Hematopoietic multipotent progenitor cell treated with erythropoietin and hydrocortisone succinate and interleukin-3 and kit ligand, for 8 days (in vitro differentiated cells): Measurements from ENCODE around the gene NUDT3.
A peak's percentile ranks its signal among the peaks of the same experiment; 100 is the strongest.
"Not testable (repeated sequence)": the region's sequence is repeated elsewhere in the genome, so short reads cannot be mapped to it uniquely, and the experiment has no call there.

ENCODE experiments used
- DNase-seq: peaks from one replicate; pipeline ENCODE4 v3.0.0-alpha.2; 2015

Gene NUDT3

DNA sequence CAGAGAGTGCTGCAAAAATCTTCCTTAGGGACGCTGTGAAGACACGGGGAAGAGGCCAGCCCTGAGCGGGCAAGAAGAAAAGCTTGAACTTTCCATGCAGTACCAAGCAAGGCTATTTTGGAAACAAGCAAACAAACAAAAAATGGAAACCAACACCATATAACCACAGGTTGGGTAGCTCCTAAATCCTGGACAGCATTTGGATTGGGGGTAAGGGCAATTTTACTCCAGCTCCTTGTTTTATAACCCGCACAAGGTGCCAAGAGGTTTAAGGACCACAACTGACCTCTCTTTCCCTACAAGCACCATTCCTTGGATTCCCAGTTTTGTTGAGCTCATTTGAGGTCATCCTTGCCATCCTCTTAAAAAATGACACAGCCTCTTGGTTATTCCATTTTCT lies 112.3 kb downstream of the NUDT3 start:
- no peak for DNase-seq

DNA sequence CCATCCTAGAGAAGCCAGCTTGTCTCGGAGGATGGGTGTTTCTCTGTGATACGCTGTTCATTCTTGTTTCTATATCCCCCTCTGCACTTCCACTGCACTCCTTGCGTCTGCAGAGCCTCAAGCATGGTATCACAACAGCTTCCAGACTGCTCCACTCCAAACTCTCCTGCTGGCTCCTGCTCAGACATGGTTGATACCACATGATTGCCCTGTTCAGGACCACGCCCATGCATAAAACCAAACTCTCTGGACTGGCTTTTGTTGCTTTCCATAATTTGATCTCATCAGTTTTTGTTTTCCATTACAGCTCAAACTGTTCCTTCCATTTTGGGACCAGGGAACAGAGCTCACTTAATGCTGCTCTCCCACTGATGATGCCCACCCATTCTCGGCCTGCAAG lies 113.6 kb downstream of the NUDT3 start:
- DNase-seq: no peak

DNA sequence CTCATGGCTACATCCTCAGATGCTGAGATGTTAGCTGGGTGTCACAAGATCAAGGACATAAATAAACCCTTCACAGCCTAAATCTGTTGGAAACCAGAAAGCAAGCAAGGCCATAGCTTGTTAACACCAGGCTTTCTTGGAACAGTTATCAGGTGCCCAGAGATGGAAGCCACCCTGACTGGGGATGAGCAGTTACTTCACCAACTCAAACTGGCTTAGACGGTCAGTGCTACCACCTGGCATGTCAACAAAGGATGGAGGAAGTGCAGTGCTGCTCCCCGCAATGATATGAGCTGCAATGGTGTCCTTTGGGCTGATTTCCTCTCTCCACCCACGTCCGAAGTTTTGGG lies 114.7 kb downstream of the NUDT3 start:
- no peak for DNase-seq

DNA sequence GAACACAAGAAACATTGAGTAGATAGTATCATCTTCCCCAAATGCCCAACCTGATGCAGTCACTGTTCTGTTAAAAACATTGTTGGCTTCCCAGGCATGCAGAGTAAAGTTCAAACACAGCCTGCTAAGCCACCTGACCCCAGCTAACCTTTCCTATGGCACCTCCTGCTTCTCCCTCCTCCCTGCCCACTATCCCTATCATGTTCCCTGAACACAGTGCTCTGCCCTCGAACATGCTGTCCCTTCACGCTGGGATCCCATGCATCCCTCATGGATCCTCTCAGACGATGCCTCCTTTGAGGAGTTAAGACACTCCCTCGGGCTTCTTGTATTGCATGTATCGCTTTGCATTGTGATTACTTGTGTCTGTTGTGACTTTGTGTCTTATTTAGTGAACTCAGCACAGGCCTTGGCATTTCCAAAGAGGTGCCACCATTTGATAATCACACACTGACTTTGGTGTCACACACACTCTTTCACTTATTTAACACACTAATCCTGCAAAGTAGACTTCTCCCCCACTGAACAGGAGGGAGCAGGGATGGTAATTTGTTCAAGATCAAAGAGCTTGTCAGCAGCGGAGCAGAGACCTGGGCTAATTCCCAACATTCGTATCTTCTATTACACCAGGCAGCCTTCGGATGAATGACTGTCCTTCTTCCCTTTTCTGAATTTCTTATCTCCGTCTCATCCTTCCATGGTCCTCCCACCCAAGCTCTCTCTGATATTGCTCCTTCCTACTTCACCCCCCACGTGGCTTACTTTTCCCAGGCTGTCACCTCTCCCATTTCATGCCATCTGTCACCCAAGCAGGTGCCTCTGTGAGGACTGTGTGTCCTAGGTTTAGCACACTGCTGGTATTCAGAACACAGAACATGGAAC lies 115.3 kb downstream of the NUDT3 start:
- DNase-seq: no peak

DNA sequence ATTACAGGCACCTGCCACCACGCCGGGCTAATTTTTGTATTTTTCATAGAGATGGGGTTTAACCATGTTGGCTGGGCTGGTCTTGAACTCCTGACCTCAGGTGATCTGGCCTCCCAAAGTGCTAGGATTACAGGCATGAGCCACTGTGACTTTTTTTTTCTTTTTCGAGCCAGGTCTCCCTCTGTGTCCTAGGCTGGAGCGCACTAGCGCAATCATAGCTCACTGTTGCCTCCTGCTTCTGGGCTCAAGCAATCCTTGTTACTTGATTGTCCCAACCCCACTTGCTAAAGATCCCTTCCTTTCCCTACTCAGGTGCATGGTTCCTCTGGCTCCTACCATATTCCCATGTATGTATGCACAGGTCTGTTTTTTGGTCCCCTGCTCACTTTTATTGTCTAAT lies 116.3 kb downstream of the NUDT3 start:
- DNase-seq: no peak

GRCh38 chr6:34275128-34275804 lies 117.2 kb downstream of the NUDT3 start:
- DNase-seq: no peak

GRCh38 chr6:34274129-34274528 lies 118.3 kb downstream of the NUDT3 start:
- DNase-seq: no peak

DNA sequence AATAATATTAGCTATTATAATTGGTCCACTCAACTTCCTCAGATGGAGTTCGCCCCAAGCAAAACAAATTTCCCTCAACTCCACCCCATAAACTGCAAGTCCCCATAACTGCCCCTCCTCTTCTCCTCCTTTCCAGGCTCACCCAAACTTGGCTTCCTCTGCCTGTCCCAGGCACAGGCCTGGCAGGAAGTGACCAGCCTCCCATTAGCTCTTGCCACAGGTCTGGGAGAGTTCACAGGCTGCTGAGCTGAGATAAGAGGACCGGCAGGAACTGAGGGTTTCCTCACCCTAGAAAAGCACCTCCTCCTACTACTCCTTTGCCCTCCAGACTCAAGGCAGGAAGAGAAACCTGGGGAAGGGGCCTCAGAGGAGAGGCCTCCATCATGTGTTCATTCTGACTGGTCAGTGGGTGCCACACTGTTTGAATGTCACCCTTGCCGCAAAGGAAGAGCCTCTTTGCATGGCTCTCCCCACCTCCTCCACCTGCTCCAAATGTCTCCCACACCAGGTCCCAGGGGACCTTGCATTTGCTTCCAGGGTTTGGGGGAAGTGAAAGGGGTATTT lies 119.1 kb downstream of the NUDT3 start:
- peak; percentile 96 for DNase-seq

- DNase-seq: no peak
Measured at GRCh38 chr6:34272013-34272926, 120.2 kb downstream of the NUDT3 start.

GRCh38 chr6:34269658-34270341 lies 122.7 kb downstream of the NUDT3 start:
- DNase-seq: not testable (repeated sequence)

- not testable (repeated sequence) for DNase-seq
Measured at GRCh38 chr6:34269132-34269531, 123.3 kb downstream of the NUDT3 start.

DNA sequence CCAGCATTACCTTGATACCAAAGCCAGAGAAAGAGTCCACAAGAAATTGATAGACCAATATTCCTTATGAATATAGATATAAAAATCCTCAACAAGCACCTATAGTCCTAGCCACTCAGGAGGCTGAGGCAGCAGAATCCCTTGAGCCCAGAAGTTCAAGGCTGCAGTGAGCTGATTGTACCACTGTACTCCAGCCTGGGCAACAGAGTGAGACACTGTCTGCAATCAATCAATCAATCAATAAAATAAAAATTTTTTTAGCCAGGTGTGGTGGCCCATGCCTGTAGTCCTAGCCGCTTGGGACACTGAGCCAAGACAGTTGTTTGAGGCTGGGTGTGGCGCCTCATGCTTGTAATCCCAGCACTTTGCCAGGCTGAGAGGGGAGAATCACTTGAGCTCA lies 124.7 kb downstream of the NUDT3 start:
- DNase-seq: no peak

DNA sequence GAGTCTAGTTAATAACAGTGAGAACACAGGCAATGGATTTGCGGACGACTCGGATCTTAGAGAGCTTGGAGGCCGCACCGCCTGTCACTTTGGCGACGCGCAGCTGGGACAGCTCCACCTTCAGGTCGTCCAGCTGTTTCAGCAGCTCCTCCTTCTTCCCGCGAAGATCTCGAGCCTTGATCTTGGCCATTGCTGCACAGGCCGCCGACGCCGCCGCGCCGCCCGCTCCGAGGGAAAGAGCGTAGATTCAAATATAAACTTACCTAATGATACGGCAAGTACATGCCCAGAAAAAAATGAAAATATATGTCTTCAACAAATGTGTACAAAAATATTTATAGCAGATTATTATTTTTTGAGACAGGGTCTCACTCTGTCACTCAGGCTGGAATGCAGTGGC lies 129.0 kb downstream of the NUDT3 start:
- not testable (repeated sequence) for DNase-seq

DNA sequence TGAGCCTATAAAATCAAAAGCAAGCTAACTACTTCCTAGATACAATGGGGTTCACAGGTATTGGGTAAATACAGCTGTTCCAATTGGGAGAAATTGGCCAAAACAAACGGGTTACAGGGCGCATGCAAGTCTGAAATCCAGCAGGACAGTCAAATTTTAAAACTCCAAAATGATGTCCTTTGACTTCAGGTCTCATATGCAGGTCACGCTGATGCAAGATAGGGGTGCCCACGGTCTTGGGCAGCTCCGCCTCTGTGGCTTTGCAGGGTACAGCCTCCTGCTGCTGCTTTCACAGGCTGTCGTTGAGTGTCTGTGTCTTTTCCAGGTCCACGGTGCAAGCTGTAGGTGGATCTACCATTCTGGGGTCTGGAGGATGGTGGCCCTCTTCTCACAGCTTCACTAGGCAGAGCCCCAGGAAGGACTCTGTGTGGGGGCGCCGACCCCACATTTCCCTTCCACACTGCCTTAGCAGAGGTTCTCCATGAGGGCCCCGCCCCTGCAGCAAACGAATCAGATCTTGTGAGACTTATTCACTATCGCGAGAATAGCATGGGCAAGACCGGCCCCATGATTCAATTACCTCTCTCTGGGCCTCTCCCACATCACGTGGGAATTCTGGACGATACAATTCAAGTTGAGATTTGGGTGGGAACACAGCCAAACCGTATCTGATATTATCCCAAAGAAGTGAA lies 131.7 kb downstream of the NUDT3 start:
- DNase-seq: no peak

GRCh38 chr6:34259529-34260069 lies 132.9 kb downstream of the NUDT3 start:
- no peak for DNase-seq

DNA sequence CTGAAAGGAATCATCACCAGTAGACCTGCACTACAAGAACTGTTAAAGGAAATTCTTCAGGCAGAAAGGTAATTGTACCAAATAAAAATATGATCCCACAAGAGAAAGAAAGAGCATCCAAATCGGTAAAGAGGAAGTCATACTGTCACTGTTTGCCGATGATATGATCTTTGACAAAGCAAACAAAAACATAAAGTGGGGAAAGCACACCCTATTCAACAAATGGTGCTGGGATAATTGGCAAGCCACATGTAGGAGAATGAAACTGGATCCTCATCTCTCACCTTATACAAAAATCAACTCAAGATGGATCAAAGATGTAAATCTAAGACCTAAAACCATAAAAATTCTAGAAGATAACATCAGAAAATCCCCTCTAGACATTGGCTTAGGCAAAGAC lies 140.1 kb downstream of the NUDT3 start:
- not testable (repeated sequence) for DNase-seq

DNA sequence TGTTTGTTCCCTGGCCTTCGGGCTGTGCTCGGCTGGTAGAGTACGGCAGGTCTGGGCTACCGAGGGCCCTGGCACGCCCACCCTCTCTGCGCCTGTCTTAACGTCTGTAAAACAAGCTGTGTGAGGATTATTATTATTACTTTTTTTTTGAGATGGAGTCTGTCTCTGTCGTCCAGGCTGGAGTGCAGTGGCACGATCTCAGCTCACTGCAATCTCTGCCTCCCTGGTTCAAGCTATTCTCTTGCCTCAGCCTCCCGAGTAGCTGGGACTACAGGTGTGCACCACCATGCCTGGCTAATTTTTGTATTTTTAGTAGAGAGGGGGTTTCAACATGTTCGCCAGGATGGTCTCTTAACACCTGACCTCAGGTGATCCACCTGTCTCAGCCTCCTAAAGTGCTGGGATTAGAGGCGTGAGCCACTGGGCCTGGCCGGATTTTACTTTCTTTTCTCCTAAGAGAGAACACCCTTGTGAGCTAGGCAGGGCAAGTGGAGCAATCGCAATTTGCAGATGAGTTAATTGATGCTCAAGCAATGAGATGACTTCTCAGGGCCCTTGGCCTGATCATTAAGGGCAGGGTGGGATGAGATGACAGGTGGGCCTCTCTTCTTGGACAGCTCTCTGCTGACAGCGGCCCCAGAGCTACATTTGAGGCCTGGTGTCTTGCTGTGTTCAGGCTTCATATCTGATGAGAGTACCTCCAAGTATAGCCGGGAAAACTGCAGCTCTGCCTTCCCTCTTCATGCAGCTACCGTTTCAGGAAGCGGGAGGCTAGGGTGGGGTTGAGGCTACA lies 142.8 kb downstream of the NUDT3 start:
- DNase-seq: no peak

DNA sequence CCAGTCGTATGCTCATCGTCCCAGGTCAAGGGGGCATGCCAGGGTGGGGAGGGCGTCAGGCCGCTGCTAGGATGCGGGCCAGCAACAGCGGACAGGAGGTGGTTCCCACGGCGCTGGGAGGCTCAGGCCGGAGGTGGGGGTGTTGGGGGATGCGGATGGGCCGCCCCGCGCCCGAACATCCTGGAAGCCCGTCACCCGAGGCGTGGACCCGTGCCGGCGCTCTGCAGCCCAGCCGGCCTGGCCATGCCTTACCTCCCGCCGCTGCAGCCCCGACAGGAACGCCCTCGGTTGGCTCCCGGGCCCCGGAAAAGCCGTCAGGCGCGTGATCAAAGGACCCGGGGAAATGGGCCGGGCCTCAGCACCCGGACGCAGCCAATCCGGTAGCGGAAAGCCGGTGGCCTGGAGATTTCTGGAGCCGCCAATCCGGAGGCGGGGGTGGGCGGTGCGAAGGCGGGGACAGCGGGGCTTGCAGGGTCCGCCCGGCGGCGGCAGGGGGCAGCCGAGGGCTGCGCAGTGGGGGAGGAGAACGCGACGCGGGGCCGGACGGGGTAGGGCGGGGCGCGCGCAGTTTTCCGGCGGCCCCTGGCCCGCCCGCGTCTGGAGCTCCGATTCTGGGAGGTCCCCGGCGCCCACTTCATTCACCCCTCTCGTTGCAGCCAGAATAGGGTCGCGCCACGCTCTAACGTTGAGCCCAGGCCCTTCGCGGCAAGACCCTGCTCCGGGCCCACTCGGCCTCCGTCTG lies 143.6 kb downstream of the NUDT3 start, which contains the start of gene SMIM29:
Gene SMIM29 (minus strand): TSS at position 280 of the 742 bp plus-strand sequence. CDS start 1,215 bp downstream, outside the sequence.
- peak; percentile 93 for DNase-seq

- peak; percentile 51 for DNase-seq
Measured at GRCh38 chr6:34248198-34248726, 144.2 kb downstream of the NUDT3 start.
